Lung microvascular endothelial cell (primary cell): ENCODE measurements around the gene MOSPD2. TPM values are rescaled to one million over a fixed set of nuclear protein-coding genes. Genes with fewer than 3 reads are reported as not detected.

Experiments used
- total RNA-seq: library from RNA; depleted of rRNA; stranded (reverse); fragments of >200 nt; gene quantifications from 2 replicates; pipeline ENCODE4 v1.2.1, GENCODE V29; 2014

The MOSPD2 gene
- total RNA-seq, 1 donor from 2014 or later = 6.9 TPM

Other genes starting within 250 kb of the MOSPD2 start
- gene FANCB, start 352 bp upstream of the MOSPD2 start, total RNA-seq = 1.8 and 2.4 TPM in 2 replicates